HG02884 (cell line): ENCODE results near the gene HLA-DOB.
"Not testable (repeated sequence)": the region's sequence is repeated elsewhere in the genome, so short reads cannot be mapped to it uniquely, and the experiment has no call there.

Experiments
- ATAC-seq: cut with Tn5 transposase; IDR thresholded peaks from one replicate; pipeline ENCODE4 v1.9.1; 2021; ENCODE audit warnings: mild to moderate bottlenecking, moderate library complexity; ENCODE audit not compliant: unreplicated experiment

HLA-DOB gene

DNA sequence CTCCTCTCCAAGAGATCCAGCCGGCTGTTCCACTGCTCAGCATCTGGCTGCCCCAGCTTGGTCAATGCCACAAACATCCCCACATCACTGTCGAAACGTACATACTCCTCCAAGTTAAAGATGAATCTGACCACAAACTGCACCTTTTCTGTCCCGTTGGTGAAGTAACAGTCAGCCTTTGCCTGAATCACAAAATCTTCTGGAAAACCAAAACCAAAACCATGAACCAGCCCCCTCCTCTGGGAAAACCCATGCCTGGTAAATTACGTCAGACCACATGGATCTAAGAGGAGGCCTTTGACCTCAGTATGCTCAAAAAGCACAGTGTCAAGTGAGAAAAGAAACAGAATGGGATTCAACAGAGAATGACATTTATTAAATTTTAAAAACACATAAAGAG is 1.7 kb downstream of the HLA-DOB start:
- ATAC-seq = no peak

DNA sequence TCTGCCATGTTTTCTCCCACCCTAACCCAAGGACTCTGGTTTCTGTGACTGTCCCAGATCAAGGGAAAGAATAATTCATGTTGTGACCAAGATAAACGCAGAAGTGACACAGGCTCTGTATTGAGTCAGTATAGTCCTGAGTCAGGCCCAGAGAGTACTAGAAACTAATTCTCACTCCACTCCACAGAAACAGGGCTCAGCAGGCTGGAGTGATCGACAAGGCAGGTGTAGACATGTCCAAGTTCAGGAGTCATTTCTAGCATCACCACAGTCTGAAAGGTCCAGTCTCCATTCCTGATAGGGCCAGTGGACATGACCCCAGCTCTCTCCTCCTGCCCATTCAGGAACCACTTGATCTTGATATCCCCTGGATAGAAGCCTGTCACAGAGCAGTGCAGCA is 2.7 kb downstream of the HLA-DOB start:
- ATAC-seq = no peak

DNA sequence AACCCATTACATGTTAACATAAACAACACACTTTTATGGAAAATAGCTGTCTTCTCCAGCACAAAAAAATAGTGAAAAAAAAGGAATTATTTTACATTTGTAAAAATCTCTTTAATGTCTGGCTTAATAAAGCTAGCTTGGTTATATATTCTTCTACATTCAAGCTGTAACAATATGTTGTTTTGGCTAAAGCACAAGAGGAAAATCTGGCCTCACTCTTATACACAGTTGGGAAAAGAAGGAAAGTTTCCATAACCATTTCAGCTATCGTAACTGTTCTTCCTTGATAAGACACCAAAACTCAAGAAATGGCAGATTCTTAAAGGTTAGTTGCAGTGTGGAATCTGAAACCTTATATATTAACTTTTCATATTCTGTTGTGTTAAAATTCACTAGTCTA is 7.6 kb downstream of the HLA-DOB start:
- no peak for ATAC-seq

DNA sequence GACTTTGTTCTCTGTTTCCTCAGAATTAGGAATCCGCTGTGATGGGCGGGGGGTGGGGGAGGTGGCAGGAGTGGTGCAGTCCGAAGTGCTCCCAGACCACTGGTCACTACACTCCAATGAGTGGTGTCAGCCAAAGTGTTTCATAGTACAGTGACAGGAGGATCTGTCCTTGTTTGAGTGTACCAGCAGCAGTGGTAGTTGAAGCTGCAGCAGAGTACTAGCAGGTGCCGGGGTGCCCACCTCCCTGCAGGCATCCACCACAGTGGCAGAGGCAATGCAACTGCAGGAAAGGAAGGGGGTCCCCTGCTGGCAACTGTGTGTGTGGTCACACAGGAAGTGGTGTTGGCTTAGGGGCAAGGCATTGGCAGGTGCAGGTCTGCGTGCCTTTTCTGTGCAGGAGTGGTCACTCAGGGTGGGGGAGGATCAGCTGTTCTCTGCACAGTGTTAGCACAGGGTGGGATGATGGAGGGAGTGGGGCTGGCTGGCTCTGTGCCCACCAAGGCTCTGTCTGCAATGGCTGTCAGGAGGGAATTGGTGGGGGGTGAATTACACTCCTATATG is 9.7 kb downstream of the HLA-DOB start:
- ATAC-seq = no peak

DNA sequence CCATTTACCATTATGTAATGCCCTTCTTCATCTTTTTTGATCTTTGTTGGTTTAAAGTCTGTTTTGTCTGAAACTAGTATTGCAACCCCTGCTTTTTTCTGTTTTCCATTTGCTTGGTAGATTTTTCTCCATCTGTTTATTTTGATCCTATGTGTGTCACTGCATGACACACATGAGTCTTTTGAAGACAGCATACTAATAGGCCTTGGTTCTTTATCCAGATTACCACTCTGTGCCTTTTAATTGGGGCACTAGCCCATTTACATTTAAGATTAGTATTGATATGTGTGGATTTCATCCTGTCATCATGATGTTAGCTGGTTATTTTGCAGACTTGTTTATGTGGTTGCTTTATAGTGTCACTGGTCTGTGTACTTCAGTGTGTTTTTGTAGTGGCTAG is 11.4 kb downstream of the HLA-DOB start:
- ATAC-seq = not testable (repeated sequence)

DNA sequence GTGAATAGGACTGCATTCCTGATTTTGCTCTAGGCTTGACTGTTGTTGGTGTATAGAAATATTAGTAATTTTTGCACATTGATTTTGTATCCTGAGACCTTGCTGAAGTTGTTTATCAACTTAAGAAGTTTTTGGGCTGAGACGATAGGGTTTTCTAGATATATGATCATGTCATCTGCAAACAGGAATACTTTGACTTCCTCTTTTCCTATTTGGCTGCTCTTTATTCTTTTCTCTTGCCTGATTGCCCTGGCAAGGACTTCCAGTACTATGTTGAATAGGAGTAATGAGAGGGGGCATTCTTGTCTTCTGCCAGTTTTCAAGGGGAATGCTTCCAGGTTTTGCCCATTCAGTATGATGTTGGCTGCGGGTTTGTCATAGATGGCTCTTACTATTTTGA is 13.4 kb downstream of the HLA-DOB start:
- no peak for ATAC-seq

DNA sequence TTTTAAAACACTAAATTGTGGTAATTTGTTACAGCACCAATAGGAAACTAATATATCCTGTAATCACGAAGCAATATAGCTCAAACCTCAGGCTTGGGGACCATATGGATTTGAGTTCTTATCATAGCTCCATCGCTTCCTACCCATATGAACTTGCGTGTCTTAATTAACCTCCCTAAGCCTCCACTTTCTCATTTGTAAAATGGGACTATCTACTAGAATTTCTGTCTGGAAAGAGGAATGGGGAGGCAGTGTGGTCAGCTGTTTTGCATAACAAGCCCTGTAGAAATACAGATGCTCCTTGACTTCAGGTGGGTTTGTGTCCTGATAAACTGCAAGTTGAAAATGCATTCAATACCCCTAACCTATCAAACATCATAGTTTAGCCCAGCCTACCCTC is 17.1 kb downstream of the HLA-DOB start:
- ATAC-seq = no peak

DNA sequence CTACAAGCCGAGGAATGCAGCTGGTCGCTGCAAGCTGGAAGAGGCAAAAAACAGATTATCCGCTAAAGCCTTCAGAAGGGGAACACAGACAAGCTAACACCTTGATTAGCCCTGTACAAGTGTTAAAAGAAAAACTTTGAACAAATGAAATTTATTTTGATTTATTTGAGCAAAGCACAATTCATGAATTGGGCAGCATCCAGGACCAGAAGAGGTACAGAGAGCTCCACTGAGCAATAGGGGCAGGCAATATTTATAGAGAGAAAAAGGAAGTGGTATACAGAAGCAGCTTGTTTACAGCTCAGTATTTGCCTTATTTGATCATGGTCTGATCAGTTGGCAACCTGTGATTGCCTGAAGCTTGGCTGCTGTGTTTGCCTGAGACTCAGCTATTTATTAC is 17.6 kb downstream of the HLA-DOB start:
- ATAC-seq = no peak

DNA sequence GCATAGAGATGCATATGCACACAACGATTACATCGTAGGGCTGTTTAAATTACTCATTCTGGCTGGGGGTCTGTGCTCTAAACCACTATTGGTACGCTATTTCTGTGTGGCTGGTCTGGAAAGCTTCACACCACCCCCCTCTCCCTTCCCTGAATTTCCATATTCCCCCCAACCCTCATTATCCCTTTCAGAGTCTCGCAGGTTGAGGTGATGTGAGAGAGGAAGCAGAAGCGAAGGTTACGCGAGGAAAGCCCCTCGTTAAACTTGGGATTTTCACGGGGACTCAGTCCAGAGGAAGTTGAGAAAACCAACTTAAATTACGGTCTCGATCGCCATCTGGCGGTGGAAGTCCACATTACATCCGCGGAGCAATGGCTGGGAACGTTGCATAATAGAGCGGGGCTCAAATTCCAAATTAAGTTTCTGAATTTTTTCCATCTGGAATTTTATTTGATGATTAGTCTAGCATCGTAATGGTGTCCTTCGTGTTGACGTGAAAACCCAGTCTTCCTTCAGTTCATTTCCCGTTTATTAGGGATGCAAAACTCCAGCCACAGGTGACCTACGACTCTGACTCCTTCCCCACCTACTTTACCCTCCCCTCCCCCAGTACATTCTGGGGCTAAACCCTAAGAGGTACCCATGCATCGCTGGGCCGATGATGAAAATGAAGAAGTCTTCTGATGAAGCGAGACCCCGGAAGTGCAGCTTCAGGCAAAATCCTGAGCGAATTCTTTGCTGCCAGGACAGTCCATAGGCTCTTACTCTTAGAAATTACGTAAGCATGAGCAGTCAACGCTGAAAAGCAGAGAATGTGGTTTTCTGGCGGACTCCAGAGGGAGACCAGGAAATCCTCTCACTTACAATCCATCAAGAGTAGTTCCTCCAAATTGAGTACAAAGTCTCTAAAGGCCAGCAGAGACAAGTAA is 19.7 kb downstream of the HLA-DOB start:
- ATAC-seq = no peak

DNA sequence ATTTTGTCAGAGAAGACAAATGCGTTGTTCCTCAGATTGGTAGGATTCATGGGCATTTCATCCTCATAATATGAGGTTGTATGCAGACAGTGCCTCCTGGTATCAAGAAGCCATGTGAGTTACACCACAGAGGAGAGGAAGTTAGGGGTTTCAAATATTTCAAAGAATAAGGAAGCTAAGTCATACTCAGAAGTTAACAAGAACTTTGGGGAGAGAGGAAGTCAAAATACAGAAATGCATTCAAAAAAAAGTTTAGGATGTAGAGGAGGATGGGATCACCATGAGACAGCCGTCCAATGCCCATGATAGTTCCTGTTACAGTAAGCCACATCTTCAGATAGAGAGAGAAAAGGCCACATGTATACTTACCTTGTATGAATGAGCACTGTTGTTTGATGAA is 22.3 kb downstream of the HLA-DOB start:
- ATAC-seq = no peak

DNA sequence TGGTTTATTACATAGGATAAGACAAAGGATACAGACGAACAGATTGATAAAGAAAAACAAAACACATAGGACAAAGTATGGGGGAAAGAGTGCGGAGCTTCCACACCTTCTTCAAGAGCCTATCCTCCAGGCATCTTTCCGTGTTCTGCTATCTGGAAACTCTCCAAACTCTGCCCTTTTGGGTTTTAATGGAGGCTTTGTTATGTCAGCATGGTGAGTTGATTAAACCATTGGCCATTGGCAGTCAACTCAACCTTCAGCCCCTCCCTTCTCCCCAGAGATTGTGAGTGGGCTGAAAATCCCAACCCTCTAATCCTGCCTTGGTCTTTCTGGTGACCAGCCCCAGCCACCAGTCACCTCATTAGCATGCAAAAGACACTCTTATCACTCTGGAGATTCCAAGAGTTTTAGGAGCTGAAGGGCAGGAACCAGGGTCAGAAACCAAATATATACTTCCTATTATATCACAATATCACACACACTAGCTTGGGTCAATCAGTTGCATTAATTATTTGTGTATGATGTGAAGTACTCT is 23.8 kb downstream of the HLA-DOB start:
- ATAC-seq = no peak

DNA sequence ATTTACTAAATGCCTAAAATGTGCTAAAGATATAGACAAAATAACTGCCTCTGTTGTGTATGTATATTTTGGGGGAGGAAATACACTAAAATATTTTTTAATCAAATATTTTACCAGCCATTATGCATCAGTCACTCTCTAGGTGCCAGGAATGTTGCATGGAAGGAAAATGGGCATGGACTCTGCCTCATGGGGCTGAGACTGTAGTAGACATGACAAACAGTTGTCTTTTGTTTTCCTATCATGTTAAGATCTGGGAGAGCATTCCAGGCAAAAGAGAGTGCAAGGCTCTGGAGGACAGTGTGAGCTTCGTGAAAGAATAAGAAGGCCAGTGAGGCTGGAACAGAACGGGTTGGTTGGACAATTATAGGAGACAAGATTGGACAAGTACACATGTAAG is 26.5 kb downstream of the HLA-DOB start:
- ATAC-seq = no peak

DNA sequence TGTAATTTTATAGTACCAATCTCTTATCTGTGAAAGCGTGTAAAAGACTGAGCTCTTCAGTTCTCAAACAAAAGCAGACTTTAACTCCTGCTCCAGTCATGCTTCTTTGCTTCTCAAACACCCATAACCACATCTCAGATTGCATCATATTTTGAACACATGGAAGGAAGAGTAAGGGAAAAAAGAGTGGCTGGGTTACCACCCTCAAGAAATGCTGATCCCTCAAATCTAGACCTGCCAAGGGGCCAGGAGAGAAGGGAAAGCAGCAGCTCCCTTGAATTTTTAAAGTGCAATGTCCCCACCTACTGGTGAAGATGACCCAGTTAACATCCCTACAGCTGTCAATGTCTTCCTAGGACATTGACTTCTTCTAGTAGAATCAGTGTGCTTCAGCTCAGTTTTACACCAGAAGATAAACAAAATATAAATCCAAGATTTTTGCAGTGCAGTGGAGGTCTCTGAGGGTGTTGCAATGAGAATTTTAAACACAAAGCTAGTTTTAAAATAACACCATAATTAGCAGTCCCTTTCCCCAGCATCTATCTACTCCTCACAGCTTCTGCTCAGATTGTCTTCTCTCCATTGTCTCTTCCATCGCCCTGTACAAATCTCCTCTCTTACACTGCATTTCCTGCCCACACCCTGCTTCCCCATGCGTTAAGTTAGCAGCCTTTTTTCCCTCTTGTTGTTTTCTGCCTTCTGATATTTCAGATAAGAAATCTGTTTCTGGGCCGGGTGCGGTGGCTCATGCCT is 30.8 kb downstream of the HLA-DOB start:
- ATAC-seq = no peak

DNA sequence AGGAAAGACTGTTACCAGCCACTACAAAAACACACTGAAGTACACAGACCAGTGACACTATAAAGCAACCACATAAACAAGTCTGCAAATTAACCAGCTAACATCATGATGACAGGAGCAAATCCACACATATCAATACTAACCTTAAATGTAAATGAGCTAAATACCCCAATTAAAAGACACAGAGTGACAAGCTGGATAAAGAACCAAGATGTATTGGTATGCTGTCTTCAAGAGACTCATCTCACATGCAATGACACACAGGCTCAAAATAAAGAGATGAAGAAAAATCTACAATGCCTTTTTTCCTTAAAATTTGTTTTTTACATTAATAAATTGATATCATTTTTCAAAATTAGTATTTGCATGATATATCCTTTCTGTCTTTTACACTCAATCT is 33.9 kb downstream of the HLA-DOB start:
- ATAC-seq = not testable (repeated sequence)

DNA sequence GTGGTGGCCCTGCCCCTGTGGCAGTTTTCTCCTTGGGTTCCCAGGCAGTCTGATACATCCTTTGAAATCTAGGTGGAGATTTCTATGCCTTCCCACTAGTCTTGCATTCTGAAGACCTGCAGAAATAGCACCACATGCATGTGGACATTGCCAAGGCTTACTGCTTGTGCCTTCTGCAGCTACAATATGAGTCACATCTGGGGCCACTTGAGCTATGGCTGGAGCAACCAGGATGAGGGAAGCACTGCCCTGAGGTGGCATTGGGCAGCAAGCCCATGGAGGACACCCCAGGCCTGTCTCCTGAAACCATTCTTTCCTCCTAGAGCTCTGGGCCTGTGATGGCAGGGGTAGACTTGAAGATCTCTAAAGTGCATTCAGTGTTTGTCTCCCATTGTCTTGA is 37.8 kb downstream of the HLA-DOB start:
- ATAC-seq = no peak

DNA sequence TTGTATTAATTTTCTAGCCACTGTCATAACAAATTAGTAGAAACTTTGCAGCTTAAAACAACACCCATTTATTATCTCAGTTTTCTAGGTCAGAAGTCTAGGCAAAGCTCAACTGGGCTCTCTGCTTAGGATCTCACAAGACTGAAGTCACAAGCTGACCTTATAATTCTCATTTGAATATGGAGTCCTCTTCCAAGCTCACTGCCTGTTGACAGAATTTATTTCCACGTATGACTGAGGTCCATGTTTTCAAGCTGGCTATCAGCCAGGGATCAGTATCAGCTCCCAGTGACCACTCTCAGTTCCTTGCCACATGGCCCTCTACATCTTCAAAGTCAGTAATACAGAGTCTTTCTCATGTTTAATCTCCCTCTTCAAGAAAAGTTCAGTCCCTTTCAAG is 41.7 kb downstream of the HLA-DOB start:
- no peak for ATAC-seq

DNA sequence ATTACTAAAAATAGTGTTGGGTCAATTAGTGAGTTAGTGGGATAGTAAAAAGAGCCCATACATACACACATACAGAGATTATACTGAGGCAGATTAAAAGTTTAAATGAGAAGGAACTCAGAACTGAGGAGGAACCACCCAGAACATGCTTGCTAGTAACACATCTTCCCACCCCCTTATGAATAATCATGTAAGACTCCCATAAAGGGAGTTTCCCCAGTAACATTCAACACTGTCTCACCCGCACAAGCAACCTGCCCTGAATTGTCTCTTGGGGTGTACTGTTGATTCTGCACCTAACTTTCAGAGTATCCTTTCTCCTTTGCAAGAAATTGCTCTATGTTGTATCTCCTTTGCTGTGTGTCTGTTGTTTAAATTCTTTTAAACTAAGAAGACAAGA is 42.4 kb downstream of the HLA-DOB start:
- no peak for ATAC-seq

DNA sequence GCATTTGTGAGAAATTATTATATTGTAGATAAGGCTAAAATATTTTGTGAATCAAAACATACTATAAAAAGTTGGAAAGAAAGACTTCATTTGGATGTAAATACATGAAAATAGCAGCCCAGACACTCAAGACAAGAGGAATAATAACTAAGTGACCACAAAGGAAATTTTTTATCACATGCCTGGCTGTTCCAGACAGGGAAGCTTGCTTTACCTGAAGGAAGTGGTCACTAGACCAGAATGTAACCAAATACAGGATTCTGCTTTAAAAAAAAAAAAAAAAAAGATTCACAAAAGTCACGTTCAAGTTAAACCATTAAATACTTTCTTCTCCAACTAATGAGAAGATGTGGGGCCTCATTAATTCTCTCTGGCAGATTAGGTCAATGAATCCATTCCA is 44.1 kb downstream of the HLA-DOB start:
- ATAC-seq = no peak

DNA sequence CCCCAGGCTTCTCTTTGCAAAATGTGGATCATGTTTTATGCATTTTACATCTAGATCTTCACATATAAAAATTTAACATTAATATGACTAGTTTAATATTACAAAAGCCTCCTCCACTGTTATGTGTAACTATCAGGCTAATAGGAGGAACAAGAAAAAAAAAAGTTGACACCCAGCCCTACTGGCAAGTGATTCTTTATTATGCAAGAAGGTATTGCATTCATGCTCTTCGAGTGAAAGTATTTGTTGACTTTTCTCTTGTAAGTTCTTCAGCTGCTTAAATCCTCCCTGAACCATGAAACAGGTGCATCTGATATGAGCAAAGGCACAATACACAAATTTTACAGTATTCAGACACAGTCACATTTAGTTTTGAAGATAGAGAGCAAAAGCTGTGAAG is 52.8 kb downstream of the HLA-DOB start:
- ATAC-seq = no peak

DNA sequence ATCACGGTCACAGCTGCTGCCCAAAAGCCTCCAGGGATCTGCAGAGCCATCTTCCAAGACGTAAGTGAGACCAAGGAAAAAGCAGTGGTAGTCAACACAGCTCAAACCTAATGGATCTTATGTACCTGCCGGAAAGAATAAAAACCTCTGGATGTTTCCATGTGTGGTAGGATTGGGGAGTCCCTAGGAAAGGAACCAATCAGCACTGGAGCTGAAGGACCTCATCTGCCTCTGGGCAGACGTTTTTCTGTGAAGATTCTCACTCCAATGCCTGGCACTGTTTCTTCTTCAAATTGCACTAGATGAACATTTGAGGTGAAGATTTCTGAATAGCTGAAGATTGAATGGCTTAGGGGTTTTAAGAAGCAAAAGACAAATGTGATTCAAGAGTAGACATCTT is 53.4 kb downstream of the HLA-DOB start, which contains the start of gene HLA-DQB2:
Gene HLA-DQB2 (minus strand): TSS at position 112 of the 400 bp plus-strand sequence. CDS start 62 bp downstream, at position 50.
- no peak for ATAC-seq
